GM18517 (cell line): ENCODE data around the gene PAX6.
"Not testable (repeated sequence)": the region's sequence is repeated elsewhere in the genome, so short reads cannot be mapped to it uniquely, and the experiment has no call there.

Experiments
- ATAC-seq: cut with Tn5 transposase; IDR thresholded peaks from one replicate; pipeline ENCODE4 v1.9.1; 2021; ENCODE audit warnings: mild to moderate bottlenecking, moderate library complexity; ENCODE audit not compliant: unreplicated experiment

The PAX6 gene

DNA sequence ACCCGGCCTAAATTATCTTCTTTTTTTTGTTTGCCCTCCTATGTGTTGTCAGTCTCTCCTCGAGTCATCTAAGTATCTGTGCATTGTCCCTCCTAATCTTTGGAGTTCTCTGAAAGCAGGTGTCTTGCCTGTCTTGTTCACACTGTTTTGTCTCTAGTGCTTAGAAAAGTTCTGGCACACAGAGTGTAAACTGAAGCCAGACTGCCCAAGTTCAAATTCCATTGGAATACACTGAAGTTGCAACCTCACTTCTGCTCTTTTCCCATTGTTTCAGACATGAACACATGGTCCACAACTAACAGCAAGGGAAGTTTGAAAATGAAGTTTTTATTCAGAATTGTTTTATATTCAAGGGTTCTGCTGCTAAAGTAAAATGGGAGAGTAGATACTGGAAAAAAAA, 38.7 kb downstream of the PAX6 start:
- no peak for ATAC-seq

GRCh38 chr11:31770011-31770700, 41.0 kb downstream of the PAX6 start:
- ATAC-seq = no peak

GRCh38 chr11:31768749-31769640, 42.1 kb downstream of the PAX6 start:
- ATAC-seq = no peak

GRCh38 chr11:31767685-31768084, 43.4 kb downstream of the PAX6 start:
- no peak for ATAC-seq

GRCh38 chr11:31767066-31767465, 44.1 kb downstream of the PAX6 start:
- ATAC-seq = no peak

GRCh38 chr11:31764766-31765165, 46.4 kb downstream of the PAX6 start:
- no peak for ATAC-seq

GRCh38 chr11:31764261-31764660, 46.9 kb downstream of the PAX6 start:
- no peak for ATAC-seq

DNA sequence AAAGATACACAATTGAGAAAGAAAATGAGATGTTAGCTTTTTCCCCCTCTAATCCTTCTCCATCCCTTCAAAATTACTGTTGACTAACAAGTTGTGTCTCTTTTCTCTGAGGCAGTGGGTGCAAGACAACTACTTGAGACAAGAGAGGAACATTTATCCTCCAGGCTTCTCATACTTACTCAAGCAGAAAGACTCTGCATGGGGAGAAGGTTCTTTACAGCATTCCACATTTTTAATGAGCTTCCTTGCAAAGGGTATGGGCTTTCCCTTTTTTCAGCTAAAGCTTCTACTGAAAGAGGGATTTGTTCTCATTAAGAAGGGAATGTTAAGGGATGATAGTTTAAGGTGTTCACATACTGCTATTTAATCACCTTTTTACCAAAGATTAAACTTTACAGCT, 47.8 kb downstream of the PAX6 start:
- no peak for ATAC-seq

GRCh38 chr11:31761636-31762035, 49.5 kb downstream of the PAX6 start:
- no peak for ATAC-seq

DNA sequence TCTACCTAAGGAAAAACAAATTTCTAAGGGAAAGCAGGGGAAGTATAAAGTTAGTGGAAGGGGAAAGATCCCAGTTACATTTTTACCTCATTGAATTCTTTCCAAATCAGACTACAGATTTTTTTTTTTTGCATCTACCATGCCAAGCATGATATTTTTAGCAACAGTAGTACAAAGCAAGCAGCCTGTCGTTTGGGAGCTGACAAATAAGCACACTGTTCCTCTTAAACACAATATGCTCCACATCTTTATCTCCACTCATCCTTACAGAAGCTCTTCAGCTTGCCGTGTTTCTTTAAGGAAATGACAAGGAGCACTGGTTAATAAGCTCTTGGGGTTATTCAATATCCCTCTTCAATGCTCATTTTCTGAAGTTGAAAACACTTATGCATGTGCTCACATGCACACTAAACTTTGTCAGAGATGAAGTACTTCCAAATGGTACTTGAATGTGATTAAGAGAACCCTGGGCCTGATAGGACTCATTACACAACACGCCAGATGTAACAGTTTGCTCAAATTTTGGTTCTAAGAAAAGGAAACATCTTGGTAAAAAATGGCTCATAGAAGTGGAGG, 53.8 kb downstream of the PAX6 start:
- ATAC-seq = no peak

DNA sequence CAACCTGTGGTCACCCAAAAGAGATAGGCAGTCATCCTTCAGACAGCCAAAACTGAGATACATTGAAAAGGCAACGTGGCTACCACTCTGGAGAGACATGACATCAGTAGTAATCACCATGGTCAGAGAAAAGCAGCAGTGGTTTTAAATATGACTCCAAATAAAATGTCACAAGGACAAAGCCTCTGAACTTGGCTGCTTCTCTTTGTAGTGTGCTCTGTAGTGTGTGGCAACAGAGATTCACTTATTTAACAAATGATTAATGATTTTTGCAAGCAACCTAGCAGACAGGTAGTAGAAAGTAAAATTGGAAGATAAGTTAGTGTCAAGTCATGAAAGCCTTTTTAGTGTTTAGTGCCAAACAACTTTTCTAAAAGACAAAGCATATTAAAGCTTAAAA, 63.5 kb downstream of the PAX6 start:
- ATAC-seq = no peak

GRCh38 chr11:31740731-31741368, 70.3 kb downstream of the PAX6 start:
- not testable (repeated sequence) for ATAC-seq

DNA sequence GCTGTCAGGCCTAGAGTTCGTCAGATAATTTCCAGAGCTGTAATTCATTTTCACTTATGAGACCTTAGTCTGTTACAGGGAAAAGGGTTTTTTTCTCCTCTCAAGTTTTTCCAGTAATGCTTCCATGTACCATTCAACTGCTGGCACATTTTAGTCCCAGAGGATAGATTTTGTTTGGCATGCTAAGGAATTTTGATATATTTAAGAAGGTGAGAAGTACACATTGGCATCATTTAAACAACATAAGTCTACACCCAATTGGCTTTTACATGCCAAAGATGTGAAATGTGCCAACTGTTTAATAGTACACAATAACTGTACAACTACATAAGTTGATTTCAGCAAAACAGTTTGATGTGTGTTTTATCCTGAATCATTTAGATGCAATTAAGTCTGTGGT, 71.0 kb downstream of the PAX6 start:
- ATAC-seq = no peak
